Mucosa of descending colon (tissue), 3 donors: ENCODE measurements around the gene ROBO1. TPM values are rescaled to one million over a fixed set of nuclear protein-coding genes. Genes with fewer than 3 reads are reported as not detected.

Source experiments
- ATAC-seq: fragments of 200-7000 bp; cut with Tn5 transposase; one replicate; pipeline ENCODE4 v1.9.1; 2020; ENCODE audit warnings: mild to moderate bottlenecking, moderate library complexity
- DNase-seq, 3 donors: peaks; one replicate each; pipeline ENCODE4 v3.0.0-alpha.2; 2020
- H3K36me3 ChIP-seq: fragments of 200-600 bp; one replicate; pipeline ENCODE4 v1.8.0; 2021; ENCODE audit warnings: low read depth, mild to moderate bottlenecking
- H3K4me1 ChIP-seq: fragments of 200-600 bp; one replicate; pipeline ENCODE4 v1.8.0; 2021; ENCODE audit warnings: low read depth, mild to moderate bottlenecking
- H3K4me3 ChIP-seq: fragments of 200-600 bp; one replicate; pipeline ENCODE4 v1.8.0; 2021; ENCODE audit warnings: mild to moderate bottlenecking
- H3K9me3 ChIP-seq: fragments of 200-600 bp; one replicate; pipeline ENCODE4 v1.8.0; 2021; ENCODE audit warnings: mild to moderate bottlenecking
- CTCF ChIP-seq: fragments of 200-600 bp; IDR thresholded peaks from one replicate; pipeline ENCODE4 v1.8.0; 2022; ENCODE audit warnings: antibody characterized with exemption, mild to moderate bottlenecking
- intact Hi-C, 2 donors: fragments of 100-400 bp; cut with DNase I in 1 of 2; cut with micrococcal nuclease in 1 of 2; formaldehyde crosslinking; loops; one replicate each; pipeline versions ENCODE4 v1.11.0 to v1.11.1; 2022; cut with DNase I, micrococcal nuclease
- total RNA-seq, 3 donors: library from RNA; stranded (reverse); fragmentation: NEBNext Ultra II Directional in 2 of 3; extraction: Animal tissue kit (Norgen Biotek cat#: 25700) in 2 of 3; gene quantifications; one replicate each; pipeline versions ENCODE4 v1.2.1 to v1.2.4, GENCODE V29; 2021 to 2023
- donor health status: DM: no; HTN: no; CAD: no; lungs with moderate emphysema.
- donor health status: DM: no; HTN: no; CAD: no.
- donor health status: DM: no; HTN: yes; CAD: no.

The ROBO1 gene
- total RNA-seq, 3 donors from 2014 or later, result 4.3 to 22.7 (median 10.1) TPM

DNA sequence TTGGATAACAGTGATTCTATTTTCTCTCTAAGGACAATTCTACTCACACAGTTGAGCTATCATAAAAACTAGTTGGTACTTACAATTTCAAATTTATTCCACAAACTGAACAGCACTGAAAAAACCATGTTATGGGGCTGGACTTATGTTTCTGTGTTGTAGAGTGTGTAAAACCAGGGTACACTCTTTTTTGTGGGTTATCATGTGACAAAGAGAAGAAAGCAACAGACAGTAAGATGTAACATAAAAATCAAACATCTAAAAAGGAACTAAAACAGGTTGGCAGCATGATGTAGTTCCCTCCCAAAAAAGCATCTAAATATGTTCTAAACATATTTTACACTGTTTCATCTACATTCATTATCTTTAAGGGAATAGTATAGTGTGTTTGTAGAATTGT lies 757.9 kb downstream of the ROBO1 start:
- Histone ChIP-seq H3K4me3 (no peak overlapping the region), H3K36me3 (no peaks in the 10 kb centered on the region), H3K4me1 (no peaks in the 10 kb centered on the region), H3K9me3 (no peaks in the 10 kb centered on the region)
- no peak for DNase-seq
- intact Hi-C loops, result no loop called here
- TF ChIP-seq CTCF, result no peak
- no peak for ATAC-seq

DNA sequence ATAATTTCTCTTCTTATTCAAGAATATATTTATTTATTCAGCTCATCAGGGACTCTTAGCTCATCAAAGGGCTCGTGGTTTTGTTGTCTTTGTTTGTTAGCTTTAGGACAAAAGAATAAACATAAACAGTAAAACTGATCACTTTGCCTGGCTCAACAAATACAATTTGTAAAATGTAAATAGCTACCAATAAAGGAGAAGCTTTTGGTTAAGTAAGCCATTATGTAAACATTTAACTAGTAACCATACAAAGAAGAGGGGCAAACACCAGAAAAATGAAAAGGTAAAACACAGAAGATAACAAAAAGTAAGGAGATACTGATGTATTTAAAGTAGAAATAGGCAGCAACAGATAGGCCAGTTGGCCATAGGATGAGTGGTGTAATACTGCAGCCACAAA lies 761.7 kb downstream of the ROBO1 start:
- DNase-seq (no peak), ATAC-seq (no peak)
- Histone ChIP-seq H3K4me3 (no peak overlapping the region), H3K9me3 (no peaks in the 10 kb centered on the region), H3K36me3 (no peaks in the 10 kb centered on the region), H3K4me1 (no peaks in the 10 kb centered on the region)
- intact Hi-C loops, result no loop called here
- TF ChIP-seq CTCF, result no peak

DNA sequence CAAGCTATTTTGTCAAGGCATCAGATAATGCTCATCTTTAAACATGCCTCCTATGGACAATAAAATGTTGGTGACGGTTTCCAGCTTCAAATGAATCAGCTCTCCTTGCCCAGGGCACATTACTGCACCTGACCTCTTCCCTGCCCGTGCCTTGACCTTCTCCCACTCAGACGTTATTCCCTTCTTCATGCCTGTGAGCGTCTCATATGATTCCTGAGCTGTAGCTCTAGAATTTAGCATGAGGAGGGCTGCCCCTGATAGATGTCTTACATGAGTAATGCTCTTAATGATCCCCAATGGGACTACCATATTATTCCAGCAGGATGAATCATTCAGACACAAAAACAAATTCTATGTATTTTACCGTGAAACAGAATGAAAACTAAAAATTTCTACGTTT lies 762.7 kb downstream of the ROBO1 start:
- no peak overlapping the region for H3K4me3 ChIP-seq
- no peaks in the 10 kb centered on the region for H3K4me1 ChIP-seq
- no peaks in the 10 kb centered on the region for H3K36me3 ChIP-seq
- ATAC-seq (no peak), DNase-seq (no peak)
- intact Hi-C loops, result no loop called here
- H3K9me3 ChIP-seq, result no peaks in the 10 kb centered on the region
- TF ChIP-seq CTCF, result no peak

- no peaks in the 10 kb centered on the region for H3K4me1 ChIP-seq
- intact Hi-C loops, result no loop called here
- no peaks in the 10 kb centered on the region for H3K36me3 ChIP-seq
- no peak overlapping the region for H3K4me3 ChIP-seq
- no peak for DNase-seq
- no peaks in the 10 kb centered on the region for H3K9me3 ChIP-seq
- ATAC-seq, result no peak
- TF ChIP-seq CTCF, result no peak
Measured at GRCh38 chr3:79003994-79004393, 763.8 kb downstream of the ROBO1 start.

GRCh38 chr3:79002465-79003372 lies 765.1 kb downstream of the ROBO1 start:
- no peaks in the 10 kb centered on the region for H3K36me3 ChIP-seq
- H3K4me3 ChIP-seq, result no peak overlapping the region
- H3K9me3 ChIP-seq, result no peaks in the 10 kb centered on the region
- intact Hi-C loops, result no loop called here
- ATAC-seq, result no peak
- DNase-seq, result no peak
- H3K4me1 ChIP-seq, result no peaks in the 10 kb centered on the region
- TF ChIP-seq CTCF, result no peak
